Measurements from ENCODE around the gene OSBPL5.

GRCh38 chr11:3161309-3161708 lies 3.8 kb downstream of the OSBPL5 start:
- TF ChIP-seq, protein P1, sequence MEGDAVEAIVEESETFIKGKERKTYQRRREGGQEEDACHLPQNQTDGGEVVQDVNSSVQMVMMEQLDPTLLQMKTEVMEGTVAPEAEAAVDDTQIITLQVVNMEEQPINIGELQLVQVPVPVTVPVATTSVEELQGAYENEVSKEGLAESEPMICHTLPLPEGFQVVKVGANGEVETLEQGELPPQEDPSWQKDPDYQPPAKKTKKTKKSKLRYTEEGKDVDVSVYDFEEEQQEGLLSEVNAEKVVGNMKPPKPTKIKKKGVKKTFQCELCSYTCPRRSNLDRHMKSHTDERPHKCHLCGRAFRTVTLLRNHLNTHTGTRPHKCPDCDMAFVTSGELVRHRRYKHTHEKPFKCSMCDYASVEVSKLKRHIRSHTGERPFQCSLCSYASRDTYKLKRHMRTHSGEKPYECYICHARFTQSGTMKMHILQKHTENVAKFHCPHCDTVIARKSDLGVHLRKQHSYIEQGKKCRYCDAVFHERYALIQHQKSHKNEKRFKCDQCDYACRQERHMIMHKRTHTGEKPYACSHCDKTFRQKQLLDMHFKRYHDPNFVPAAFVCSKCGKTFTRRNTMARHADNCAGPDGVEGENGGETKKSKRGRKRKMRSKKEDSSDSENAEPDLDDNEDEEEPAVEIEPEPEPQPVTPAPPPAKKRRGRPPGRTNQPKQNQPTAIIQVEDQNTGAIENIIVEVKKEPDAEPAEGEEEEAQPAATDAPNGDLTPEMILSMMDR (conservative IDR thresholded peaks at IDR 0.05; ENCODE audit: low read depth, low read length) = no peak
- no peak for TF ChIP-seq EZH2 (IDR thresholded peaks at IDR 0.05; ENCODE audit: low read length, unreplicated experiment)
